ENCODE measurements around the gene ARL3.

Gene ARL3

GRCh38 chr10:102624094-102624493 lies 90.1 kb downstream of the ARL3 start:
- Histone ChIP-seq H3K4me1 (ENCODE audit: control insufficient read depth, insufficient read depth, low read length) (peaks cover 26% of the 10 kb centered on the region), H3K9ac (ENCODE audit: low read depth, low read length) (no peak overlapping the region), H3K27ac (ENCODE audit: low read depth, low read length) (no peak overlapping the region), H3K9me3 (ENCODE audit: control insufficient read depth, insufficient read depth, low read length) (no peaks in the 10 kb centered on the region), H3K27me3 (ENCODE audit: control insufficient read depth, insufficient read depth, low read length) (no peaks in the 10 kb centered on the region), H3K36me3 (ENCODE audit: control insufficient read depth, insufficient read depth, low read length) (no peaks in the 10 kb centered on the region), H3K4me3 (ENCODE audit: low read depth, low read length) (no peak overlapping the region)

Measured in HUES48 (cell line).